GM18868 (cell line): ENCODE measurements around the gene F11R.
"Not testable (repeated sequence)": the region's sequence is repeated elsewhere in the genome, so short reads cannot be mapped to it uniquely, and the experiment has no call there.

Experiments used
- ATAC-seq: cut with Tn5 transposase; IDR thresholded peaks from one replicate; pipeline ENCODE4 v1.9.1; 2021; ENCODE audit warnings: mild to moderate bottlenecking, moderate library complexity; ENCODE audit not compliant: unreplicated experiment

The F11R gene

DNA sequence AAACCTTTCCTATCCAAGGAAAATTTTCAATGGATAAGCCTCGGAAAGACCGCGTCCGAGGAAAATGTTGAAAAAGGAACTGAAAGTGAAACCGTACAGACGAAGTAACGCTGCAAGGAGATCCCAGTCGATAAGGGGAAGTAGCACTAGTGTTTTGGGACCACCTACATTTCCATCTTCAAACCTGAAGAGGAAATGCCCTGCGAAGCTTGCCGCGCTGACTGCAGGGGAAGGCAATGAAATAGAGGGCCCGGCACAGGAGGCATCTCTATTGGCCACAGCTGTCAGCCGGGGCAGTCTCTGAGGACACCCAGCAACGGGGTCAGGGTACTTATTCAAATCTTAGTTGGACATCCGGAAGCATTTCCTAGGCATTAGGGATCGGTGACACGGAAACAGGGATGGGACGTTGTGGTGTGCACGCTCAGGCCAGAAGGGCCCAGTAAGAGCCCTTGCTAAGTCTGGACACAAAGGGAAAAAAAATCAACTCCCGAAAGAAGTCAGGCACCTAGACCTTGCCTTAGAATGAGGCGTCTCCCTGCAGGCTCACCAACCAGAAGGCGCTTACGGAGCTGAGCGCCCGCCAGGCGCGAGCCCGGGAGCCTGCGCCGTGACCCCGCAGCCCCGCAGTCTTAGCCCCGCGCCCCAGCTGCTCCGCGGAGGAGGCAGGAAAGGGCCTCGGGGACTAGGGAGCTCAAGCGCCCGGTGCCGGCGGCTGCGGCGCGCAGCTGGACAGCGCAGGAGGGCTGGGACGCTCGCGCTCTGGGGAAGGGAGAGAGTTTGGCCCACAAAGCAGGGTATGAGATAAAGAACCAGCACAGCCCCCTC, 24.2 kb upstream of the F11R start:
- peak; percentile 49 for ATAC-seq

DNA sequence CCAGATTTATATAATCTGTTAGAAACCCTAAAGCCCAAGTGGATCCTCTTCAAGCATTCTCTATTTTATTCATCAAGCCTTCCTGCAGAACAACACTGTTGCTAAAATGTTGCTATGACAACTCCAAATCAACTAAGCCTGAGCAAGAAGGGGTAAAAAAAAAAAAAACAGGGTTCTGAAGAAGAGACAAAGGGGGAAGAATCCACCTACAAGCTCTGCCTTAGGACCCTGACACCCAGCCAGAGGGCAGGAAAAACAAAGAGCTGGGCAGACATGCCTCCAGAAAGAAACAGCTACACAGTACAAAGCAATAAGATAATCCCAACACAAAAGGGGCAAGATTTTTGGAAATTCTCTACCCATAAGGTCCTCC, 23.6 kb upstream of the F11R start:
- no peak for ATAC-seq

DNA sequence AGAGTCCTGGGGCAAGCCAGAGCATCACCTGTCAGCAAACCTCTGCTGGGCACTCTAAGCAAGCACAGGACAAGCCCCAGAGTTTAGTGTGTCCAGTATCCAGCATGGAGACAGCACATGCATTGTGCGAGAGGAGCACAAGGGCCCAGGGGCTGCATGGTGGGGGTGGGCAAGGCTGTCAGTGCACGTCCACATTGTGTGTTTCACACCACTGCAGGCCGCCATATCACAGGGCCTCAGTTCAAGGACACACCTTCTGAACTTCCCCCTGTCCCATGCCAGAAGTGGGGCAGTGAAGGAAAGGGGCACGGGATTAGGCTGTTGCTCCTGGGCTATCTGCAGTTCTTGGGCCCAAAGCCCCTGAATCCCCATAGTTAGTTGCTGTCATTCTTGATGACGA, 18.6 kb upstream of the F11R start:
- ATAC-seq = no peak

DNA sequence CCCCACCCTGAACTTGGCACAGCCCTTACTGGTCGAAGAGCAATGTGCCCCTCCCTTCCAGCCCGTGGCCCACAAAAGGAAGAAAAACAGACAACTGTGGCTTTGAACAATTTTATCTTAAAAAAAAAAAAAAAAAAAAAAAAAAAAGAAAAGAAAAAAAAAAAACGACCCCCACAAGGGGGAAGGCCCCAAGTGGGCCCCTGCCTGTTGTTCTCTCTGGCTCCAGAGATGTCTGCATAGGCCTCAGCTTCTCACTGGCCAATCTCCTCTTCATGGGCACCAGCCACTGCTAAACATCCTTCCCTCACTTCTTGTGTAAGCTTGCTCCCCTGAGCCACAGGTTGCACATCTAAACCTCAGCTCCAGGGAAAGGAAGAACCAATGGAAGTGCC, 18.2 kb upstream of the F11R start:
- ATAC-seq = no peak

DNA sequence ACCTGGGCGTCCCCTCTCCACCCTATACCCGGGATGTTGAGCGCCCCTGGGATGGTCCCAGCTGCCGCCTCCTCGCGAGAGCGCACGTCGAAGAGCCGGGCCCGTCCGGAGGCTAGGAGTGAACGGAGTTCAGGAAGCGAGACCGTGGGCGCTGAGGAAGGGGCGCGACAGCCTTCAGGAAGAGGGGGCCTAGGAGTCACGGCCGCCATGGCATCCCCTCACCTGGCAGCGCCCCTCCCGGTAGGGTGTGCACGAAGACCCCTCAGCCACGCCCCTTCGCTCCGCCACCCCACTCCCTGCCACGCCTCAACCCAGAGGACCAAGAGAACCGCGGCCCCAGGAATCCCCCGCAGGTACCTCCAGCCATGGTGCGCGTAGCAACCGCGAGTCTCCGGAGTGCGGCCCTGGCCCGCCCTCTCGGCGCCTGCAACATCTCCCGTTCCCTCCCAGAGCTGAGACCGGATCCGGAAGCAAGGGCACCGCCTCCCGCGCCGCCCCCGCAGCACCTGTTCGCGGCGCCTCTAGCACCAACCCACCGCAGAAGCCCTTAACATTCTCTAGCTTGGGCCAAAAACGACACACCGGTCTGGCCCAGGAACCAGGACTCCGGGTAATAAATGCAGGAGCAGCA, 17.7 kb upstream of the F11R start, which contains the start of gene TSTD1:
Gene TSTD1, minus strand, starts transcription at position 442 of the 631 bp plus-strand sequence. Its CDS starts 75 bp downstream, at position 367.
- peak; percentile 89 for ATAC-seq

DNA sequence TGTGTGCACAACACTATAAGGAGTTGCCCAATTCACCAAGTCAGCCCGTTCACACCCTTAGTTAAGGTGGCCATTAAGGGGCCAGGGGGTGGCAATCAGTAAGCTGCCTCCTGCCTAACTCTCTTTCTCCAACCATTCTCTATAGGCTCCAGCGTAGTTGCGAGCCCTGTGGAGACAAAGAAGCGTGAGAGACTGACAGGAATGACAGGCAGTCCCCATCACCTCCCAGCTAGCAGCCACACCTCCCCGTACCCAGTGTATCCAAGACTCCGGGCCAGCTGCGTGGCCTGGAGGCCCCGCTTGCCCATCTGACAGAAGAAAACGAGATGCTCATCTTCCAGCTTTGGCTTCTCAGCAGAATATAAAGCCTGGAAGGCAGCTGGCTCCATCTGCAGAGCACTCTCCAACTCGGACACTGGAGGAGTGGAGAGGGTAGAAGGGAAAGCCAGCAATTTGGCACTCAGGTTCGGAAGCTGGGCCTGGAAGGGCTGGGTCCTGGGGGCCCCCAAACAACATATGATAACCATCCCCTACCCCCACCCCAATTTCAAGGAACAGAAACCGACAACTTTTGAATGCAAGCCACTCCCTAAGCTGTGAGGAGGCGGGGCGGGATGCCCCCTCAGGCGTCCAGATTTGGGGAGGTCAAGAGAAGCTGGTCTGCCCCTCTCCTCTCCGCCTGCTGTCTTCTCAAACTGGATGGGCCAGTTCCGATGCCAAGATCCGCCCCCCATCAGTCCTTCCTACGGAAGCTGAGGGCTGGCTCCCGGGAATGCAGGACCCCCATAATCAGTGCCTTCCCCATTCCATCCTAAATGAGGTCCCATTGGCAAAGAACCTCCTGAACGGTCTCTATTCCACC, 16.9 kb upstream of the F11R start:
- ATAC-seq = no peak

DNA sequence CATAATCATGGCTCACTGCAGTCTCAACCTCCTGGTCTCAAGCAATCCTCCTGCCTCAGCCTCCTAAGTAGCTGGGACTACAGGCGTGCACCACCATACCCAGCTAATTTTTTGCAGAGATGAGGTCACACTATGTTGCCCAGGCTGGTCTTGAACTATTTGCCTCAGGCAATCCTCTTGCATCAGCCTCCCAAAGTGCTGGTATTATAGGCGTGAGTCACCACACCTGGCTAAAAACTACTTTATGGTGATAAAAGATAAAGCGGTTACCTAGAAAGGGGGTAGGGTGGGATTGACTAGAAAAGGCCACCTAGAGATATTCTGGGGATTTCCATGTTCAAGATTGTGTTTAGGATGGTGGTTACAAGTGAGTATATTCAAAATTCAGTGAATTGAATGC, 12.8 kb upstream of the F11R start:
- ATAC-seq = no peak

DNA sequence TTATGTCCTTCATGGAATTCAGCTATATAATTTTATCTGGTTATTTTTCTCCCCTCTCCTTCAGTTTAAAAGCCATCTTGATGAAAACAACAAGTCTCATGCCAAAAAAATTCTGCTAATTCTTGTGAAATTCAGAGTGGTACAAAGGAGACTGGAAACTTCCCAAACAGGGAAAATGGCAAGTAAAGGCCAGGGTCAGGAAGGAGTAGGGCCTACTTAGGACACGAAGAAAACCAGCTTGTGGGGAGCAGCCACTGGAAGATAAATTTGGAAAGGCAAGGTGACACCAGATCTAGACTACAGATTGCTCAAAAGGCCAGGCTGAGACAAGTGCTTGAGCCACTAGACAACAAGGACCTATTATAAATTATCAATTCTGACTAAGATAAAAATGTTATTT, 11.5 kb upstream of the F11R start:
- ATAC-seq = no peak

DNA sequence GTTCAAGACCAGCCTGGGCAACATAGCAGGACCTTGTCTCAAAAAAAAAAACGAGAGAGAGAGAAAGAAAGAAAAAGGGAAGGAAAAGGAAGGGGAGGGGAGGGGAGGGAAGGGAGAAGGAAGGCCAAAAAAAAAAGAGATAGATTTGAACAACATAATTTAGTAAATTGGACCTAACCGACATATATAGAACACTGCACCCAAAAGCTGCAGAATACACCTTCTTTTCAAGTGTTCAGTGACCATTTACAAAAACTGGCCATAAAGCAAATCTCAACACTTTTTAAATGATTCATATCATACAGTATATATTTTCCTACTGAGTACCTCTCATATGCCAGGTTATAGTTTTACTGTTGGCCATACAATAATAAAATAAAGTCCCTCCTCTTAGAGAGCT, 10.9 kb upstream of the F11R start:
- ATAC-seq = no peak

DNA sequence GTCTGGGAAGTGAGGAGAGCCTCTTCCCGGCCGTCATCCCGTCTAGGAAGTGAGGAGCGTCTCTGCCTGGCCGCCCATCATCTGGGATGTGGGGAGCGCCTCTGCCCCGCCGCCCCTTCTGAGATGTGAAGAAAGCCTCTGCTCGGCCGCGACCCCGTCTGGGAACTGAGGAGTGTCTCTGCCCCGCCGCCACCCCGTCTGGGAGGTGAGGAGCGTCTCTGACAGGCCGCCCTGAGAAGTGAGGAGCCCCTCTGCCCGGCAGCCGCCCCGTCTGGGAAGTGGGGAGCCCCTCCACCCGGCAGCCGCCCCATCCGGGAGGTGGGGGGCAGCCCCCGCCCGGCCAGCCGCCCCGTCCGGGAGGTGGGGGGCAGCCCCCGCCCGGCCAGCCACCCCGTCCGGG, 8.5 kb upstream of the F11R start:
- not testable (repeated sequence) for ATAC-seq

DNA sequence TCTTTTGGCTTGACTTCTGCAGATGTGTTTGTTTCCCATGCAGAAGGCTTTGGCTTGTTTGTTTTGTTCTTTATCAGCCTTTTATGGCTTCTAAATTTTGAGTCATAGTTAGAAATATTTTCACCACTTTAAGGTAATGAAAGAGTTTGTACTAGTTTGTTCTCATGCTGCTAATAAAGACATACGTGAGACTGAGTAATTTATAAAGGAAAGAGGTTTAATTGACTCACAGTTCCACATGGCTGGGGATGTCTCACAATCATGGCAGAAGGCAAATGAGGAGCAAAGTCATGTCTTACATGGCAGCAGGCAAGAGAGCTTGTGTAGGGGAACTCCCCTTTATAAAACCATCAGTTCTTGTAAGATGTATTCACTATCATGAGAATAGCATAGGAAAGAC, 6.0 kb upstream of the F11R start:
- ATAC-seq = not testable (repeated sequence)

DNA sequence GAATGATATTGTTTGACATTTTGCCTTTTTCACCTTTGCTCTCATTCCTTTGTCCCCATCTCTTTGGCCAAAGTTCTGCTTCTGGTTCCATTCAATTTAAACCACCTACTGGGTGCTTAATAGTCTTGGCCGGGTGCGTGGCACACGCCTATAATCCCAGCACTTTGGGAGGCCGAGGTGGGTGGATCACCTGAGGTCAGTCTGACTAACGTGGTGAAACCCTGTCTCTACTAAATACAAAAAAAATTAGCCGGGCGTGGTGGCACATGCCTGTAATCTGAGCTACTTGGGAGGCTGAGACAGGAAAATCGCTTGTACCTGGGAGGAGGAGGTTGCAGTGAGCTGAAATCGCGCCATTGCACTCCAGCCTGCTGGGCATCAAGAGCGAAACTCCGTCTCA, 1.5 kb upstream of the F11R start:
- not testable (repeated sequence) for ATAC-seq

DNA sequence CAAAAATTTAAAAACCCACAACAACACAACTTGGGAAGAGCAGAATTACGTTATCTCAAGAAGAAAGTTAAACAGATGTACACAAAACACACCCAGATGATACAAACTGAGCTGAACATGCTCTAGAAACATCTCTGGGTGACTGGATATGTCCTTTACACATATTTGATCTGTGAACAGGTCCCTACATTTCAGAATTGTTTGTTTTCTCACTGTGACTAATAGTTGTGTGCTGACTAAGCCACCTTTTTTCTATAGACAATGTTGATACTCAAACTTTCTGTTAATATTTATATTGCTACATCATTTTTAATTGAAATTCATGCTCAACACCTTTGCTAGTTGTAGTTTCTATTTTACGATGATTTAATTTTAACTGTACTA, 1.0 kb upstream of the F11R start:
- no peak for ATAC-seq

DNA sequence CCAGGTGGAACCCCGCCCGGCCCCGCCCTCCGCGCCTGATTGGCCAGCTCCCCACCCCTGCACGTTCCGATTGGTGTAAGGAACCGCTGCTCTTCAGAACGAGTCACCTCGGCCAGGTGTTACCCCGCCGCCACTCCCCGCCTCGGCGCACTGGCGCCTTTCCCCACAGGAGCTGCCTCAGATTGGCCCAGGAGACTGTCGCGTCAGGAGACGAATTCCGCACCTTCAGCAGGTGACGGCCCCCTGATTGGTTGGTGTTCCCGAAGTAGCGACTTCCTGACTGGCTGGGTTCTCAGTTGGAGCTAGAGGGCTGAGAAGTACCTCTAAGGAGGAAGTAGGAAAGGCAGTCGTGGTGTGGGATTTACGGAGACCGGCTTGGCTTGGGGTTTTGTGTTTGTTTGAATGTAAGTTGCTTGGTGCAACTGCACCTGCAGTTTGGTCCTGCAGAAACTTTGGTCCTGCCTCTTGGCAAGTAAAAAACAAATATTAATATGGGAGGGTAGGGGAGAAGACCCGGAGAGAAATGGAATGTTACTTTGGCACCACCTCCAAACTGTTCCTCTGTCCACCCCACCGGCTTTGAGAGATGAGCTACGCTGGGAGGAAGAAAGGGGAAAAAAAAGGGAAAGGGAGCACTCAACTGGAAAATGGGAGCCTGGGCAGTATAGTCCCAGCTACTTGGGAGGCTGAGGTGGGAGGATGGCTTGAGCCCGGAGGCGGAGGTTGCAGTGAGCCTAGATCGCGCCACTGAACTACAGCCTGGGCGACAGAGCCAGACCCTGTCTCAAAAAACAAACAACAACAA, 415 bp upstream of the F11R start:
- ATAC-seq = peak; percentile 91

DNA sequence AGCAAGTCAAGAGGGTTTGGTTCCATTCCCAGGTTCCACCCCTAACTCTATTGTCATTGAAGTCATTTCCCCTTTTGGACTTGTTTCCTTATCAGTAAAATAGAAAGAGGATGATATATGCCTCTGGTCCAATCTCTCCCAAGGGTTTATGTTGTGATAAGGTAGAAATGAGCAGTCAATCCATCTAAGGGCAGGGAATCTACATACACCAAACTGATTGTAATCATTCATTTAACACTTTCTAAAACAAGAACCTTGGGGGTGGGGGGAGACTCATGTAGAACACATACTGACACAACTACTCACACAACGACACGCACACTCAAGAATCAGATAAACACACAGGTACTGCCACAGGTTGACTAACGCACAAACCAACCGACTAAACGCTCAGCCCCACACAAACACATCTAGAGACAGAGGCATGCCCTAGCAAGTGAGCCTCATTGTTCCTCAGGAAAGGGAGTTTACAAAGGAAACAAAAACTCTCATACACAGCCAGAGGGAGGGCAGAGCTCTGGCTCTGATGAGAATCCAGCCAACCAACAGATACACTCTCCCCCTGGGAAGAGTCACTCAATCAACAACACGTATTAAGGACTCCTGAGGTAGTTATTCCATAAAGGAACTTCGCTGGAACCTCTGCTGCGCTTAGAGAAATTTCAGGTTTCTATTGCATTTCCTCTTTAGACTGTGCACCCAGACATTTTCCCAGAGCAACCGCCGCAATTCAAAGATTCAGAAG, 1.0 kb downstream of the F11R start:
- no peak for ATAC-seq

DNA sequence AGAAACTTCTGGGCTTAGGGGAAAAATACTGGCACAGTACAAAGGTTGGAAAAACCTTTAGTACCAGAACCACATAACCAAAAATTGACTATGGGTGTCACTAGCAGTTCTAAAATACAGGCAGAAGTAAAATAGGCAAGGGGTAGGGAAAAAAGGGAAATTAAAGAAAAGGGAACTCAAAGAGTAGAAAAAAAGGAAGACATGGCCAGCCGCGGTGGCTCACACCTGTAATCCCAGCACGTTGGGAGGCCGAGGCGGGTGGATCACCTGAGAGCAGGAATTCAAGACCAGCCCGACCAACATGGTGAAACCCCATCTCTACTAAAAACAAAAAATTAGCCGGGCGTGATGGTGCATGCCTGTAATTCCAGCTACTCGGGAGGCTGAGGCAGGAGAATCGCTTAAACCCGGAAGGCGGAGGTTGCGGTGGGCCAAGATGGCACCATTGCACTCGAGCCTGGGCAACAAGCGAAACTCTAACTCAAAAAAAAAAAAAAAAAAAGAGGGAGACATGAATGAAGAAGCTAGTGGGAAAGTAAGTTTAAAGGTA, 1.8 kb downstream of the F11R start:
- not testable (repeated sequence) for ATAC-seq

DNA sequence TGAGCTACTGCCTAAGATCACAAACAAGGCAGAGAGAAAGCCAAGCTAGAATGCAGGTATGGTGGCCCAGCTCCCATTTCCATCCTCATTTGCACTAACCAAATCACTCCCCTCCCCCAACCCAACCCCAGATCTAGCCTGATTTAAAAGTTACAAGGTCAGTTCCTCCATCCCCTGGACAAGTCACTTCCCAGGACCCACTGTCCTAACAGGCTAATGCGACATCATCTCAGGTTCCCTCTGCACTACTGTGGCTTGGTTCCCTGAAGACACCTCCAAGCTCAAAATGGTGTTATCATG, 2.4 kb downstream of the F11R start:
- no peak for ATAC-seq

DNA sequence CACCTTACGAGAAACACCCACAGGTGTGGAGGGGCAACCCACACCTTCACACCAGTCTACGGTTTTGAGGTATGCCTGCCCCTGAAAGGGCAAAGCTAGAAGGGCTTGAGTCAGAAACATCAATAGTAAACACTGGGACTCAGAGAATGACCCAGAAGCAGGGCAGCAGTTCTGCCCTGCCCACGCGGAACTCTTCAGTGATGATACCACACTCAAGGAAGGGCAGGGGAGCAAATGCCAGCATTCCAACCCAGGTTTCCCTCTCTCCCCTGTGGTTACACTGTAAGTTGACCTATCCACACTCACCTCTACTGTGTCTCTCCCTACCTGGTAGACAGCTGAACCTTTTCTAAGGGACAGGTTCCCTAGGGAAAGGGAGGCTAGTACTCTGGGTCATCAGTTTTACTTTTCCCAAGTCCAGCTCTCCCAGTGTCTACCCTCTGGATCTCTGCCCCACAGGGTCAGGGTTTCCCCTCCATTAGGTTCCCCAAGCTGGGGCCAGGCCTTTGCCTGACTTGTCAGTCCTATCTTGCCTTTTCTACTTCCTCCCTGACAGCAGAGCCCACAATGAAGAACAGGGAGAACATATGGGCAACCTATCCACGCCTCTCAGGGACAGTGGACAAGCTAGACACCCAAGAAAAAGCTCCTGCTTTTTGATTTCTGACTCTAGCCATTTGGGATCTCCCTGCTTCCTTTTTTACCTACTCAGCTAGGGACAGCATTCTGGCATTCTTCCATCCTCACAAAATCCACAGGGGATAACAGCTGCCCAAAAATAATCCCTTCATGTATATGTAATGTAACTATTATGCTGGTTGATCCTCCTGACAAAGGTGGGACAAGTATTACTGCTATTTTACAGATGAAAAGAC, 3.0 kb downstream of the F11R start:
- ATAC-seq = no peak

DNA sequence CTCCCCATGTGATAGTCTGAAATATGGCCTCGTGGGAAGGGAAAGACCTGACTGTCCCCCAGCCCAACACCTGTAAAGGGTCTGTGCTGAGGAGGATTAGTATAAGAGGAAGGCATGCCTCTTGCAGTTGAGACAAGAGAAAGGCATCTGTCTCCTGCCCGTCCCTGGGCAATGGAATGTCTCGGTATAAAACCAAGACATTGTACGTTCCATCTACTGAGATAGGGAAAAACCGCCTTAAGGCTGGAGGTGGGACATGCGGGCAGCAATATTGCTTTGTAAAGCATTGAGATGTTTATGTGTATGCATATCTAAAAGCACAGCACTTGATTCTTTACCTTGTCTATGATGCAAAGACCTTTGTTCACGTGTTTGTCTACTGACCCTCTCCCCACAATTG, 3.8 kb downstream of the F11R start:
- ATAC-seq = not testable (repeated sequence)
